Esophagus muscularis mucosa (tissue), 4 donors: ENCODE measurements around the gene HSBP1L1.

Source experiments
- EP300 ChIP-seq: sonication (generic); formaldehyde crosslinking; IDR thresholded peaks from one replicate; pipeline ENCODE4 v1.6.1; 2017; ENCODE audit warnings: antibody characterized with exemption
- POLR2A ChIP-seq: fragments of 450-650 bp; IDR thresholded peaks from one replicate; pipeline ENCODE4 v1.6.1; 2017; ENCODE audit warnings: antibody characterized with exemption, moderate library complexity, mild to moderate bottlenecking, low read depth
- POLR2AphosphoS5 ChIP-seq, 2 donors: sonication (generic); formaldehyde crosslinking; IDR thresholded peaks; one replicate each; pipeline ENCODE4 v1.6.1; 2017; ENCODE audit warnings: antibody characterized with exemption in 2 of 2
- TF ChIP-seq, protein P1 (sequence below), 3 experiments: fragments of 200-600 bp in 2 of 3; fragments of 450-650 bp in 1 of 3; sonication (generic) in 2 of 3; IDR thresholded peaks; one replicate each; pipeline ENCODE4 v1.5.1; 2017 to 2019; ENCODE audit warnings: antibody characterized with exemption in 3 of 3, mild to moderate bottlenecking in 2 of 3, moderate library complexity in 1 of 3

- TF ChIP-seq, protein P1, sequence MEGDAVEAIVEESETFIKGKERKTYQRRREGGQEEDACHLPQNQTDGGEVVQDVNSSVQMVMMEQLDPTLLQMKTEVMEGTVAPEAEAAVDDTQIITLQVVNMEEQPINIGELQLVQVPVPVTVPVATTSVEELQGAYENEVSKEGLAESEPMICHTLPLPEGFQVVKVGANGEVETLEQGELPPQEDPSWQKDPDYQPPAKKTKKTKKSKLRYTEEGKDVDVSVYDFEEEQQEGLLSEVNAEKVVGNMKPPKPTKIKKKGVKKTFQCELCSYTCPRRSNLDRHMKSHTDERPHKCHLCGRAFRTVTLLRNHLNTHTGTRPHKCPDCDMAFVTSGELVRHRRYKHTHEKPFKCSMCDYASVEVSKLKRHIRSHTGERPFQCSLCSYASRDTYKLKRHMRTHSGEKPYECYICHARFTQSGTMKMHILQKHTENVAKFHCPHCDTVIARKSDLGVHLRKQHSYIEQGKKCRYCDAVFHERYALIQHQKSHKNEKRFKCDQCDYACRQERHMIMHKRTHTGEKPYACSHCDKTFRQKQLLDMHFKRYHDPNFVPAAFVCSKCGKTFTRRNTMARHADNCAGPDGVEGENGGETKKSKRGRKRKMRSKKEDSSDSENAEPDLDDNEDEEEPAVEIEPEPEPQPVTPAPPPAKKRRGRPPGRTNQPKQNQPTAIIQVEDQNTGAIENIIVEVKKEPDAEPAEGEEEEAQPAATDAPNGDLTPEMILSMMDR (IDR thresholded peaks at IDR 0.05), result no peak
- TF ChIP-seq POLR2A (no peak), EP300 (no peak), POLR2AphosphoS5 (IDR thresholded peaks at IDR 0.05) (no peak)
These were observed 27.2 kb upstream of the HSBP1L1 start for GRCh38 chr18:79937103-79937860.
